Ishikawa (cell line): ENCODE results near the gene FBXO10.

ENCODE experiments used
- CEBPB ChIP-seq: IDR thresholded peaks from 2 replicates; pipeline ENCODE4 v1.6.1; 2012
- CREB1 ChIP-seq: IDR thresholded peaks from 2 replicates; pipeline ENCODE4 v1.6.1; 2012; ENCODE audit warnings: low read depth
- EGR1 ChIP-seq: IDR thresholded peaks from 2 replicates; pipeline ENCODE4 v1.6.1; 2012
- EP300 ChIP-seq: IDR thresholded peaks from 2 replicates; pipeline ENCODE4 v1.6.1; 2012; ENCODE audit warnings: borderline replicate concordance
- FOXM1 ChIP-seq: IDR thresholded peaks from 2 replicates; pipeline ENCODE4 v1.6.1; 2012; ENCODE audit warnings: low read depth, borderline replicate concordance
- MAX ChIP-seq: IDR thresholded peaks from 2 replicates; pipeline ENCODE4 v1.6.1; 2012
- NFIC ChIP-seq: IDR thresholded peaks from 2 replicates; pipeline ENCODE4 v1.6.1; 2012
- RAD21 ChIP-seq: IDR thresholded peaks from 2 replicates; pipeline ENCODE4 v1.6.1; 2012; ENCODE audit warnings: low read depth
- REST ChIP-seq: IDR thresholded peaks from 2 replicates; pipeline ENCODE4 v1.6.1; 2012; ENCODE audit warnings: low read depth, mild to moderate bottlenecking
- TAF1 ChIP-seq: IDR thresholded peaks from 2 replicates; pipeline ENCODE4 v1.6.1; 2012; ENCODE audit warnings: low read depth, mild to moderate bottlenecking
- TCF12 ChIP-seq: IDR thresholded peaks from 2 replicates; pipeline ENCODE4 v1.6.1; 2012; ENCODE audit warnings: low read depth
- TEAD4 ChIP-seq: IDR thresholded peaks from 2 replicates; pipeline ENCODE4 v1.6.1; 2012
- USF1 ChIP-seq: IDR thresholded peaks from 2 replicates; pipeline ENCODE4 v1.6.1; 2012
- YY1 ChIP-seq: IDR thresholded peaks from 2 replicates; pipeline ENCODE4 v1.6.1; 2012; ENCODE audit warnings: low read depth
- ZBTB7A ChIP-seq: IDR thresholded peaks from 2 replicates; pipeline ENCODE4 v1.6.1; 2012; ENCODE audit warnings: low read depth

Gene FBXO10

GRCh38 chr9:37555786-37556185, 20.4 kb downstream of the FBXO10 start:
- TF ChIP-seq EGR1, result no peak
- TF ChIP-seq NFIC, result no peak
- TF ChIP-seq YY1, result no peak
- no peak for TF ChIP-seq MAX
- TF ChIP-seq CREB1, result no peak
- TF ChIP-seq EP300, result no peak
- TF ChIP-seq REST, result no peak

- TF ChIP-seq MAX, result no peak
- no peak for TF ChIP-seq NFIC
- TF ChIP-seq EP300, result no peak
- TF ChIP-seq YY1, result no peak
- no peak for TF ChIP-seq TAF1
- TF ChIP-seq TCF12, result no peak
- no peak for TF ChIP-seq CREB1
- no peak for TF ChIP-seq RAD21
- no peak for TF ChIP-seq ZBTB7A
- no peak for TF ChIP-seq TEAD4
- no peak for TF ChIP-seq REST
- no peak for TF ChIP-seq FOXM1
- TF ChIP-seq CEBPB, result no peak
- no peak for TF ChIP-seq EGR1
- no peak for TF ChIP-seq USF1
Measured at GRCh38 chr9:37554318-37554717, 21.9 kb downstream of the FBXO10 start.

- TF ChIP-seq YY1, result no peak
- no peak for TF ChIP-seq FOXM1
- no peak for TF ChIP-seq TCF12
- TF ChIP-seq USF1, result no peak
- TF ChIP-seq CEBPB, result no peak
- TF ChIP-seq MAX, result no peak
- TF ChIP-seq RAD21, result no peak
- no peak for TF ChIP-seq NFIC
- TF ChIP-seq EP300, result no peak
- no peak for TF ChIP-seq ZBTB7A
- TF ChIP-seq TAF1, result no peak
- TF ChIP-seq REST, result no peak
- no peak for TF ChIP-seq EGR1
- TF ChIP-seq TEAD4, result no peak
- TF ChIP-seq CREB1, result no peak
Measured at GRCh38 chr9:37551888-37552287, 24.3 kb downstream of the FBXO10 start.

GRCh38 chr9:37551468-37551867, 24.7 kb downstream of the FBXO10 start:
- TF ChIP-seq TCF12, result no peak
- TF ChIP-seq RAD21, result no peak
- TF ChIP-seq YY1, result no peak
- TF ChIP-seq EGR1, result no peak
- no peak for TF ChIP-seq EP300
- TF ChIP-seq REST, result no peak
